ENCODE results near the gene YJEFN3.

Gene YJEFN3

GRCh38 chr19:19498255-19498991 lies 30.3 kb upstream of the YJEFN3 start:
- no peak for DNase-seq

- no peak for DNase-seq
Observed at GRCh38 chr19:19499272-19499995, 29.3 kb upstream of the YJEFN3 start.

DNA sequence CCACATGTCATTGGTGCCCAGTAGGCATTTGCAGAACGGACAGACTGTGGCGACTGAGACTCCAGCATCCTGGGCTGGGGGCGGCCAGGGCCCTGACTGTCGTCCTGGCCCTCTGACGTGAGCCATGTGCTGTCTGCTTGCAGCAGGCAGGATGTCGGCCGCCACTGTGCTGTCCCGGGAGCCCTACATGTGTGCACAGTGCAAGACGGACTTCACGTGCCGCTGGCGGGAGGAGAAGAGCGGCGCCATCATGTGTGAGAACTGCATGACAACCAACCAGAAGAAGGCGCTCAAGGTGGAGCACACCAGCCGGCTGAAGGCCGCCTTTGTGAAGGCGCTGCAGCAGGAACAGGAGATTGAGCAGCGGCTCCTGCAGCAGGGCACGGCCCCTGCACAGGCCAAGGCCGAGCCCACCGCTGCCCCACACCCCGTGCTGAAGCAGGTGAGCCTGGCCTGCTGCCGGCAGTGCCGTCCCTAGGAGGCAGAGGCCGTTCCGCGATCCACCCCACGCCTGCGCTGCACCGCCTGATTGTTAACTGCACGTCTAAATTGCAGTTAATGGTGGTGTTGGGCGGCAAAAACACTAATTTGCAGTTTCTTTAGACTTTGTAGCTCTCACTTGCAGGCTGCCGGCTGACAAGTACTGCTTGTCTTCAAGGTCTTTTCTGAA lies 27.6 kb upstream of the YJEFN3 start:
- no peak for DNase-seq

- DNase-seq, result no peak
Observed at GRCh38 chr19:19501798-19502197, 26.9 kb upstream of the YJEFN3 start.

GRCh38 chr19:19502281-19502680 lies 26.4 kb upstream of the YJEFN3 start:
- DNase-seq, result no peak

GRCh38 chr19:19502808-19503602 lies 25.7 kb upstream of the YJEFN3 start:
- no peak for DNase-seq

- no peak for DNase-seq
Observed at GRCh38 chr19:19504754-19505668, 23.7 kb upstream of the YJEFN3 start.

DNA sequence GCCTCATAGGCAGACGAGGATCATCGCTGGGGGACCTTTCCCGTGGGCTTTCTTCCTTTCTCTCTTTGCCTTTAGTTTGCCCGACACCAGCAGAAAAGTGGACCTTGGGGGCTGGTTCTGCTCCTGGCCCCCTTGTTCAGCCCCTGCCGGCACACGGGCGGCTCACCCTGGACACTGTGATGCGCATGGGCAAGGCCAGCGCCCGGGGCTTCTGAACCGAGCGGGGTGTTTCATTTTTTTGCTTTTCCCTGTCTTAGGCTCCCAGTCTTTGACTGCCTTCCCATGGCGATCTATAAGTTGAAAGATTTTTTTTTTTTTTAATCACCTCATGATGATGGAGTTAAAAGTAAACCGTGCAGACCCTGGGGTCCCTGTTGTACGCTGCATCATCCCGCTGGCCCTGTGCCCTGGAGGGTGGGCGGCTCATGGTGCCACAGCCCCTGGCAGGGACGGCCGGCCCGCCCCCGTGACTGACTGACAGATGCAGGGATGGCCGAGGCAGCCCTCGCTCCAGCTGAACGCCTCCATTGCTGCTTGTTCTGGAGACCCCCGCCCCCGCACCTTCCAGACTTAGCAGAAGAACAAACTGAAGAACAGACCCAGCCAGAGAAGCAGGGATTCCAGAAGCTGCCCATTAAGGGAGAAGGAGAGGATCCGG lies 22.9 kb upstream of the YJEFN3 start:
- DNase-seq, result no peak

DNA sequence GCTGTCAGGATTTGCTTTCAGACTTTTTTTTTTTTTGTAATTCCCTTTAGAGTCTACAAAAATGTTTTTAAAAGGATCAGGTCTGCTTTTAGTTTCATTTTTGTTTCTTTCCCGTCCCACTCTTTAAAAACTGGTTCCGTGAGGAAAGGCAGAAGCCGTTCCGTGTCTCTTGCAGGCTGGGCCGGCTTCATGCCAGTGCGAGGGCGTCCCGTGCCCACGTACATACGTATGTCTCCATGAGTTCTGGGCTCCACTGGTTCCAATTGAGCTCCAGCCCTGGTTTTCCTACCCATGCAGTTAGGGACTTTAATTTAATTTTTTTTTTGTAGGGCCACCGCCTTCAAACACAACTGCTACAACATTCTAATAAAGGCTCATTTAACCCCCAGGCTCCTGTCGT lies 22.1 kb upstream of the YJEFN3 start:
- no peak for DNase-seq

- DNase-seq, result no peak
Observed at GRCh38 chr19:19507354-19507753, 21.4 kb upstream of the YJEFN3 start.

DNA sequence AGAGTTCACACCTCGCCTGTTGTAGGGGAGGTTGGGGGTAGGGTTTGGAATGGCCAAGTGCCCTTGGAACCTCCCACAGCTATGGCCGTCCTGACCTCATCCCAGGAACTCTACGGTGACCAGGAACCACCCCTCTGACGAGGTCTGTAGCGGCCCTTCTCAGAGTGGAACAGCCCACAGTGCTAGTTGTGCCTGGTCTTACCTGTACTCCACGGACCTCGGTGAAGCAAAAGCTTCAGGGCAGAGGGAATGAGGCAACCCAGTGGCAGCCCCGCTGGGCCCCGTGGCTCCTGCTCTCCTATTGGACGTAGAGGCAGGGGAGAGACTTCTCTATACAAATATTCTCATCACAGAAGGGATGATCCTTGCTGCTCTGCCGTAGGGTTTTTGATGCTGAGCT lies 20.5 kb upstream of the YJEFN3 start:
- no peak for DNase-seq

- no peak for DNase-seq
Observed at GRCh38 chr19:19510432-19510831, 18.3 kb upstream of the YJEFN3 start.

DNA sequence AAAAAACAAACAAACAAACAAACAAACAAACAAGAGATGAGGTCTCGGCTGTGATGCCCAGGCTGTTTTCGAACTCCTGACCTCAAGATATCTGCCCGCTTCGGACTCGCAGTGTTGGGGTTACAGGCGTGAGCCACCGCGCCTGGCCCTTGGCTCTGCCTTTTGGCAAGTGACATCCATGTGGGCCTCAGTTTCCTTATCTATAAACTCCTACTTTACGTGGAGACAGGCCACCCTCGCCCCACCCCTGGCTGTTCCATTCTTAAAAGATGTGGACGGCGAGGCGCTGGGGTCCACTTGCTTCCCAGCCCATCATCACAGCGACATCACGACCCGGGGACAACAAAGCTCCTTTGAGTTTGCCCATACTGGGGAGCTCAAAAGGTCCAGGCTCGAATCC lies 15.0 kb upstream of the YJEFN3 start:
- no peak for DNase-seq

GRCh38 chr19:19514215-19514657 lies 14.5 kb upstream of the YJEFN3 start:
- DNase-seq, result peak in 1 of 6 experiments; percentile 25

DNA sequence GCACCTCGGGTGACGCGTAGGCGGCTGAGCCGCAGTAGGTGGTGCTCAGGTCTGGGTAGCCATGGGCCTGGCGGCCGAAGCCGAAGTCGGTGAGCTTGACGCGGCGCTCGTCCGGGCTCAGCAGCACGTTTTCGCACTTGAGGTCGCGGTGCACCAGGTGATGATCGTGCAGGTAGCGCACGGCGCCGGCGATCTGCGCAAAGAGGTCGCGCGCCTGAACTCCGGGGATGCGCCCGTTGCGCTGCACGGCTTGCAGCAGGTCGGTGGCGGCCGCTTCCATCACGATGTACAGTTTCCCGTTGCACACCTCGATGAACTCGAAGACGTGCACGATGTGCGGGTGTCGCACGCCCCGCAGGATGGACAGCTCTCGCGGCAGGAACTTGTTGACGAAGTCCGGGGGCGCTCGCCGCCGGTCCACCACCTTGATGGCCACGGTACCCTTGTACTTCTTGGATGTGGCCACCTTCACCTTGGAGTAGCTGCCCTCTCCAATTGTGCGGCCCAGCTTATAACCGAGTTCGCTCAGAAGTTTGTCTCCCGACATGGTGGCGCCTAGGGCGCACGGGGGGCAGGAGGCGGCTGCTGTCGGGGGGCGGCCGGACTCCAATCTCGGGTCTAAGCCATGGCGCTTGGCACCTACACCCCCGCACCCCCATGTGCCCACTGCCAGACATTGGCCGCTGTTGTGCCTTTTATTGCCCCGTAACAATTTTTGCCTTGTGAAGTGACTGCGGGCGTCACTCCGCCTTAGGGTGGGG lies 13.7 kb upstream of the YJEFN3 start, which contains the start of gene TSSK6:
TSS of gene TSSK6 (minus strand) at position 668 of the 761 bp plus-strand sequence. CDS start at position 547, 121 bp downstream.
- no peak for DNase-seq

DNA sequence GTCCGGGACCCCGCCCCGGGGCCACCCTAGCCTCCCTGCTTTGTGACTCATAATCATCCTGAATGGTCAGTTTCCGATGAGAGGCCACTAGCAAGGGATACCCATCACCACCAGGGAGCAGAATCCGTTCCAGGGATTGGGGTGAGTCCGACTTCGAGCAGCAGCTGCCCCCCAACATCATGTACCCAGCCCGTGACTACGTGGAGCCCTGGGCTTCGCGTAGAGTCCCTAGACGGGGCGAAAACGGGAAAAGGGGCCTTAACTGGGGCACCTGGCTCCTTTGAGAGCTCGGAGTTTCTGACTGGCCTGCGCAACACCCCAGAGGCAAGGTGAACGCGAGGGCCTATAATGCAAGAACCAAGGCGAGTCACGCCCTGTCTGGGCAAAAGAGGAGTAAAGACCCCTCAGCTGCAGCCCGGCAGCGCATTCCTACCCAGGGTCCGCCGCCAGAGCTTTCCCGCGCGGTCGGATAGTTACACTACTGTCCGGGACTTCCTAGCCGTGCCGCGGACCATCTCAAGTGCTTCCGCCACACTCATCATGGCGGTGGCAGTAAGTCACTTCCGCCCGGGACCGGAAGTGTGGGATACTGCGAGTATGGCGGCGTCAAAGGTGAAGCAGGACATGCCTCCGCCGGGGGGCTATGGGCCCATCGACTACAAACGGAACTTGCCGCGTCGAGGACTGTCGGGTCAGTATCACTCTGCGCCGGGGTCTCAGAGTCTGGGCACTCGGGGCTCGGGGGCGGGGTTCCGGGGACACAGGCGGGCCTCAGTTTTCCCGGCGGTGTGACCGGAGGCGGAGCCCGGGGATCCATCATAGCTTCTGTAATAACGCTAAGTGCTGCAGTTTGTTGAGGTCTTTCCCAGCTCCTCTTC lies 12.8 kb upstream of the YJEFN3 start, which contains the start of gene NDUFA13:
TSS of gene NDUFA13 (plus strand) at position 584 of the 878 bp plus-strand sequence. CDS start at position 598, 14 bp downstream.
- peak; percentile 82 to 96 (median 91) for DNase-seq

DNA sequence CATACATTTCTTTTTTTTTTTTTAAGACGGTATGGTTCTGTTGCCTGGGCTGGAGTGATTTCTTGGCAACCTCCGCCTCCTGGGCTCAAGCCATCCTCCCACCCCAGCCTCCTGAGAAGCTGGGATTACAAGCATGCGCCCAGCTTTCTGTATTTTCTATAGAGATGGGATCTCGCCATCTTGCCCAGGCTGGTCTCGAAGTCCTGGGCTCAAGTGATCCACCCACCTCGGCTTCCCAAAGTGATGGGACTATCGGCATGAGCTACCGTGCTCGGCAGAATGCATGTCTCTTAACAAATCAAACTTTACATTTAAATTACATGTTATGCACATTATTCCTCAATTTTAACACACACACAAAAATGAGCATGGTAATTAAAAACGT lies 11.5 kb upstream of the YJEFN3 start:
- DNase-seq, result no peak

GRCh38 chr19:19520989-19521388 lies 7.7 kb upstream of the YJEFN3 start:
- no peak for DNase-seq

DNA sequence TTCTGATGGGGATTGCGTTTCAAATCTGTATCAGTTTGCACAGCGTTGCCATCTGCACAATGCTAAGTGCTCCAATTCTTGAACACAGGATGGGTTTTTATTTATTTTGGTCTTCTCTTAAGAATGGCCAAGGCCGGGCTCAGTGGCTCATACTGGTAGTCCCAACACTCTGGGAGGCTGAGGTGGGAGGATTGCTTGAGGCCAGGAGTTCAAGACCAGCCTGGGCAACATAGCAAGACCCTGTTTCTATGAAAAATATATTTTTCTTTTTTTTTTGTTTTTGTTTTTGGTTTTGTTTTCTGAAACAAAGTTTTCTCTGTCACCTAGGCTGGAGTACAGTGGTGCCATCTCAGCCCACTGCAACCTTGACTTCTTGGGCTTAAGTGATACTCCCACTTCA lies 5.5 kb upstream of the YJEFN3 start:
- DNase-seq, result no peak

Measured in stimulated activated naive CD4-positive, alpha-beta T cell (primary cell).